Heart left ventricle (tissue), 16 donors: ENCODE results near the gene RFXANK. TPM values are rescaled to one million over a fixed set of nuclear protein-coding genes. Genes with fewer than 3 reads are reported as not detected.

ENCODE experiments used
- ATAC-seq, 4 donors: fragments of 200-7000 bp; cut with Tn5 transposase; one replicate each; pipeline ENCODE4 v1.9.1; 2020 to 2022; ENCODE audit warnings: moderate library complexity in 4 of 4, mild to moderate bottlenecking in 3 of 4, moderate number of reproducible peaks in 1 of 4
- DNase-seq, 5 donors: peaks; one replicate each; pipeline ENCODE4 v3.0.0-alpha.2; 2020
- H3K27ac ChIP-seq, 12 donors: fragments of 200-600 bp; sonication (generic) in 4 of 12; one replicate each; pipeline versions ENCODE4 v1.5.0 to v1.8.0; 2016 to 2022; ENCODE audit warnings: mild to moderate bottlenecking in 2 of 12
- H3K27me3 ChIP-seq, 9 donors: fragments of 200-600 bp; sonication (generic) in 2 of 9; one replicate each; pipeline versions ENCODE4 v1.5.1 to v1.8.0; 2016 to 2022; ENCODE audit warnings: mild to moderate bottlenecking in 3 of 9
- H3K36me3 ChIP-seq, 9 donors: fragments of 200-600 bp; sonication (generic) in 2 of 9; one replicate each; pipeline versions ENCODE4 v1.5.0 to v1.8.0; 2018 to 2022; ENCODE audit warnings: mild to moderate bottlenecking in 2 of 9
- H3K4me1 ChIP-seq, 12 donors: fragments of 200-600 bp; sonication (generic) in 4 of 12; one replicate each; pipeline versions ENCODE4 v1.5.0 to v1.8.0; 2016 to 2022; ENCODE audit warnings: mild to moderate bottlenecking in 3 of 12
- H3K4me3 ChIP-seq, 12 donors: fragments of 200-600 bp; sonication (generic) in 4 of 12; one replicate each; pipeline versions ENCODE4 v1.5.0 to v1.8.0; 2017 to 2022; ENCODE audit warnings: mild to moderate bottlenecking in 9 of 12, moderate library complexity in 4 of 12
- H3K9me3 ChIP-seq, 12 donors: fragments of 200-600 bp; sonication (generic) in 4 of 12; one replicate each; pipeline versions ENCODE4 v1.5.0 to v1.8.0; 2016 to 2022; ENCODE audit warnings: mild to moderate bottlenecking in 1 of 12
- CTCF ChIP-seq, 12 donors: fragments of 200-600 bp; sonication (generic) in 4 of 12; IDR thresholded peaks; one replicate each; pipeline versions ENCODE4 v1.5.0 to v1.8.0; 2018 to 2022; ENCODE audit warnings: antibody characterized with exemption in 12 of 12, mild to moderate bottlenecking in 5 of 12
- POLR2A ChIP-seq, 2 donors: fragments of 450-650 bp; IDR thresholded peaks; one replicate each; pipeline ENCODE4 v1.6.1; 2017; ENCODE audit warnings: antibody characterized with exemption in 2 of 2, mild to moderate bottlenecking in 2 of 2, moderate library complexity in 2 of 2
- WGBS, 4 donors: extraction: QIAGEN DNeasy Blood & Tissue Kit in 2 of 4; methylation state at CpG; one replicate each; pipeline versions ENCODE4 v1.1.5 to v1.1.7; 2013 to 2018; 5-methylcytosine and 5-hydroxymethylcytosine counted together
- intact Hi-C, 10 donors: fragments of 100-400 bp; cut with DNase I; formaldehyde crosslinking; loops; one replicate each; pipeline versions ENCODE4 v1.11.1 to v1.14.2; 2022
- polyA plus RNA-seq, 2 donors: library from polyadenylated mRNA; stranded (reverse); fragments of 200-250 nt; gene quantifications; one replicate each; pipeline ENCODE4 v1.2.3, GENCODE V29; 2013
- total RNA-seq, 9 donors: library from RNA; depleted of rRNA in 2 of 9; stranded (reverse); fragments of >200 nt in 2 of 9; fragmentation: NEBNext Ultra II Directional in 3 of 9; extraction: Animal tissue kit (Norgen Biotek cat#: 25700) in 3 of 9; gene quantifications; one replicate each; pipeline versions ENCODE4 v1.1.0 to v1.2.4, GENCODE V29; 2016 to 2023
- donor health status: ischemic (EF 13 %, LVEDD 7.1; RV severe dilation, severe dysfunction).
- donor health status: healthy with polysubstance abuse.
- donor health status: DM: no; HTN: yes; CAD: no.
- donor health status: DM: no; HTN: no; CAD: no.
- donor health status: ischemic (EF 25% LVEDD 6.9; RV normal size, moderate dysfunction).
- donor health status: ischemic (EF 25% LVEDD 5.7; RV mildly dilated, moderate dysfunction).
- donor health status: healthy.
- donor health status: DM: yes; HTN: yes; CAD: no.
- donor health status: ischemic (EF 35%, LVEDD 5.7; RV mildly dilated, moderate dysfunction).
- donor health status: nonischemic (EF 11% LVEDD 7.7; RV severe dilation, severe dysfunction).
- donor health status: DM: yes; HTN: yes; CAD: no.
- donor health status: PGD.
- donor health status: ischemic (EF 29% LVEDD 5.4; RV normal size, mild dysfunction).
- donor health status: nonischemic (EF 23%, LVEDD 6.1; RV moderate dilation, normal function).

Gene RFXANK
- total and polyA plus RNA-seq, 11 donors, result 26.5 to 71.9 (median 42.3) TPM

- no peak for ATAC-seq
- no peaks in the 10 kb centered on the region for H3K36me3 ChIP-seq
- H3K4me3 ChIP-seq, result no peak overlapping the region
- 57 to 67% (median 59%) methylated on average over 5 of the region's 5 CpGs for WGBS, 4 donors
- H3K27ac ChIP-seq, result no peak overlapping the region
- DNase-seq, result no peak
- no peak for TF ChIP-seq CTCF (IDR thresholded peaks at IDR 0.05)
- TF ChIP-seq POLR2A (IDR thresholded peaks at IDR 0.05), result no peak
- H3K9me3 ChIP-seq, result no peaks in the 10 kb centered on the region
- intact Hi-C loops, result loop anchor here in 1 of 10 donors (10.0 kb wide), 1 partner anchor 118 kb away; the partner anchor contains the start of genes MAU2 and SUGP1
- peaks cover 0 to 13% (median 8%) of the 10 kb centered on the region in 12 donors for H3K4me1 ChIP-seq
- peaks cover 8 to 42% (median 18%) of the 10 kb centered on the region in 9 donors for H3K27me3 ChIP-seq
Measured at GRCh38 chr19:19206938-19207337, 14.9 kb downstream of the RFXANK start.

- Histone ChIP-seq H3K9me3 (no peaks in the 10 kb centered on the region), H3K4me1 (peaks cover 0 to 4% (median under 1%) of the 10 kb centered on the region in 12 donors), H3K4me3 (no peak overlapping the region), H3K27me3 (peaks cover 9 to 51% (median 28%) of the 10 kb centered on the region in 9 donors), H3K36me3 (no peaks in the 10 kb centered on the region), H3K27ac (no peak overlapping the region)
- ATAC-seq, result no peak
- WGBS, 4 donors, result 46 to 54% (median 50%) methylated on average over 8 of the region's 8 CpGs
- intact Hi-C loops, result loop anchor here in 1 of 10 donors (10.0 kb wide), 1 partner anchor 117 kb away; the partner anchor contains the start of genes MAU2 and SUGP1
- no peak for DNase-seq
- TF ChIP-seq POLR2A (IDR thresholded peaks at IDR 0.05), result no peak
- no peak for TF ChIP-seq CTCF (IDR thresholded peaks at IDR 0.05)
Measured at GRCh38 chr19:19207637-19208572, 15.8 kb downstream of the RFXANK start.

- TF ChIP-seq POLR2A (IDR thresholded peaks at IDR 0.05) (no peak), CTCF (IDR thresholded peaks at IDR 0.05) (no peak)
- Histone ChIP-seq H3K27me3 (peaks cover 10 to 63% (median 31%) of the 10 kb centered on the region in 9 donors), H3K36me3 (no peaks in the 10 kb centered on the region), H3K9me3 (no peaks in the 10 kb centered on the region), H3K4me3 (no peak overlapping the region), H3K4me1 (no peaks in the 10 kb centered on the region), H3K27ac (no peak overlapping the region)
- intact Hi-C loops, result loop anchor here in 1 of 10 donors (10.0 kb wide), 1 partner anchor 115 kb away; the partner anchor contains the start of genes MAU2 and SUGP1
- ATAC-seq, result no peak
- no peak for DNase-seq
- 53 to 65% (median 61%) methylated on average over 8 to 9 of the region's 9 CpGs for WGBS, 4 donors
Measured at GRCh38 chr19:19209372-19209771, 17.3 kb downstream of the RFXANK start.
